Measurements from ENCODE around the gene KRTAP6-3. TPM values are rescaled to one million over a fixed set of nuclear protein-coding genes. Genes with fewer than 3 reads are reported as not detected.

The KRTAP6-3 gene
- total and polyA plus RNA-seq, 2 experiments from 2014 or later = not detected

- peaks cover 5% of the 10 kb centered on the region; the same call in 1 of the 2 replicates for H3K9me2 ChIP-seq (ENCODE audit: insufficient read depth)
- no peak overlapping the region for H3K27ac Mint-ChIP-seq
- no peaks in the 10 kb centered on the region for H3K36me3 ChIP-seq (ENCODE audit: insufficient read depth)
- H2AFZ ChIP-seq = no peak overlapping the region
- no peaks in the 10 kb centered on the region for H4K20me1 ChIP-seq (replicated peaks; ENCODE audit: insufficient read depth)
- no peaks in the 10 kb centered on the region for H3K4me1 Mint-ChIP-seq
- ATAC-seq (no peak), DNase-seq (ENCODE audit: low spot score) (no peak)
- no peaks in the 10 kb centered on the region for H3K27me3 ChIP-seq (ENCODE audit: insufficient read depth)
- no peak overlapping the region for H3K4me2 ChIP-seq
- H3K4me3 Mint-ChIP-seq = no peak overlapping the region
- no peak overlapping the region for H3K4me3 ChIP-seq
- no peak overlapping the region for H3K27ac ChIP-seq (ENCODE audit: low read depth)
- H3K9me3 Mint-ChIP-seq = no peaks in the 10 kb centered on the region
- no peaks in the 10 kb centered on the region for H3K27me3 Mint-ChIP-seq (ENCODE audit: insufficient read depth, low read depth, poor library complexity)
- TF ChIP-seq ZNF462 (CRISPR knock-in tag; IDR thresholded peaks at IDR 0.05) (no peak), NANOG (IDR thresholded peaks at IDR 0.05; ENCODE audit: borderline replicate concordance) (no peak), CTCF (conservative IDR thresholded peaks at IDR 0.05; ENCODE audit: low read depth in 2 of 2) (no peak), CREB1 (CRISPR knock-in tag; IDR thresholded peaks at IDR 0.05; ENCODE audit: low read depth) (no peak), REST (IDR thresholded peaks at IDR 0.05; ENCODE audit: unreplicated experiment) (no peak), POLR2AphosphoS5 (IDR thresholded peaks at IDR 0.05; ENCODE audit: low read depth) (no peak), EZH2phosphoT487 (IDR thresholded peaks at IDR 0.05; ENCODE audit: unreplicated experiment) (no peak), JUNB (IDR thresholded peaks at IDR 0.05; ENCODE audit: unreplicated experiment) (no peak), ZNF331 (CRISPR knock-in tag; IDR thresholded peaks at IDR 0.05; ENCODE audit: low read depth) (no peak), EZH2 (IDR thresholded peaks at IDR 0.05; ENCODE audit: low read depth, unreplicated experiment) (no peak), ETS1 (IDR thresholded peaks at IDR 0.05) (no peak), STAT1 (IDR thresholded peaks at IDR 0.05; ENCODE audit: unreplicated experiment) (no peak), ZNF114 (CRISPR knock-in tag; IDR thresholded peaks at IDR 0.05) (no peak)
- no peaks in the 10 kb centered on the region for H3K79me2 ChIP-seq (replicated peaks; ENCODE audit: insufficient read depth)
- no peaks in the 10 kb centered on the region for H3K4me1 ChIP-seq (ENCODE audit: insufficient read depth)
- no peaks in the 10 kb centered on the region for H3F3A ChIP-seq (replicated peaks; ENCODE audit: low read depth)
- H3K36me3 Mint-ChIP-seq (ENCODE audit: low read depth) = no peaks in the 10 kb centered on the region
Measured at GRCh38 chr21:30580132-30580531, 12.1 kb upstream of the KRTAP6-3 start.

Data from GM23338 (cell line).